GM19043 (cell line): ENCODE measurements around the gene WDR17.
"Not testable (repeated sequence)": the region's sequence is repeated elsewhere in the genome, so short reads cannot be mapped to it uniquely, and the experiment has no call there.

Experiments
- ATAC-seq: cut with Tn5 transposase; IDR thresholded peaks from one replicate; pipeline ENCODE4 v1.9.1; 2021; ENCODE audit warnings: low read depth; ENCODE audit not compliant: unreplicated experiment

WDR17 gene

GRCh38 chr4:176188654-176189053, 123.0 kb downstream of the WDR17 start:
- no peak for ATAC-seq

DNA sequence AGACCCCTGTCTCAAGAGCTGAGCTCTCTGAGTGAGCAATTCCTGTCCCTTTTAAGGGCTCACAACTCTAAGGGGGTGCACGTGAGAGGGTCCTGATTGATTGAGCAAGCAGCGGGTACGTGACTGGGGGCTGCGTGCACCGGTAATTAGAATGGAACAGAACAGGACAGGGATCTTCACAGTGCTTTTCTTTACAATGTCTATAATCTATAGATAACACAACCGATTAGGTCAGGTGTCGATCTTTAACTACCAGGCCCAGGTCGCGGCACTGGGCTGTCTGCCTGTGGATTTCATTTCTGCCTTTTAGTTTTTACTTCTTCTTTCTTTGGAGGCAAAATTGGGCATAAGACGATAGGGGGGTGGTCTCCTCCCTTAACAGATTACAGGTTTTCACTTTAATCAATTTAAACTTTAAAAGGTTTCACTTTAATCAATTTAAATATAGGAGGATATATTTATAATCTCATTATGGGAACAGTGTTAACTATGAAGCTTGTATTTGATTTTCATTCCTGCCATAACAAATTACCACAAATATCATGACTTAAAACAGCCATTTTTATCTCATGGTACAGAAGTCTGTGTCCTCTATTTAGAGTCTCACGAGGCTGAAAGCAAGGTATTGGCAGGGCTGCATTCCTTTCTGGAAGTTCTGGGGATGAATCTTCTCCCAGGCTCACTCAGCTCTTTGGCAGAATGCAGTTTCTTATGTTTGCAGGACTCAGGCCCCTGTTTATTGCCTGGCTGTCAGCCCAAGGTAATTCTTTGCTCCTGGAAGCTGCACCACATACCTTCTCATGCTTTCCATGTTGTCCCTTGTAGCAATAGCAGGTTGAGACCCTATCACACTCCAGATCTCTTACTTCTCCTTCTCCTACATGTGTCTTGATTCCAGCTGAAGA, 124.5 kb downstream of the WDR17 start:
- ATAC-seq: no peak

GRCh38 chr4:176191974-176192373, 126.3 kb downstream of the WDR17 start:
- no peak for ATAC-seq

- ATAC-seq: no peak
These were observed 127.5 kb downstream of the WDR17 start for GRCh38 chr4:176193126-176193525.

DNA sequence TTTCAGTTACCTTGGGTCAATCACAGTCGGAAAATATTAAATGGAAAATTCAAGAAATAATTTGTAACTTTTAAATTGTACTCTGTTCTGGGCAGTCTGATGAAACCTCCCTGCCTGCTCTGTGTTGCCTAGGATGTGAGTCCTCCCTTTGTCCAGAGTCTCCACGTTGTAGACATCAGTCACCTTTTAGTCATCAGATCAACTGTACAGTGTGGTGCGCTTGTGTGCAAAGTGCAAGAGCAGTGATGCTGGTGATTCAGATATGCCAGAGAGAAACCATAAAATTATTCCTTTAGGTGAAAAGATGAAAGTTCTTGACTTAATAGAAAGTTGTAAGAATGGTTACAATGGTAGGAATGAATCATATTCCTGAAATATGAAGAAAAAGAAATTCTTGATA, 128.3 kb downstream of the WDR17 start:
- ATAC-seq: no peak

DNA sequence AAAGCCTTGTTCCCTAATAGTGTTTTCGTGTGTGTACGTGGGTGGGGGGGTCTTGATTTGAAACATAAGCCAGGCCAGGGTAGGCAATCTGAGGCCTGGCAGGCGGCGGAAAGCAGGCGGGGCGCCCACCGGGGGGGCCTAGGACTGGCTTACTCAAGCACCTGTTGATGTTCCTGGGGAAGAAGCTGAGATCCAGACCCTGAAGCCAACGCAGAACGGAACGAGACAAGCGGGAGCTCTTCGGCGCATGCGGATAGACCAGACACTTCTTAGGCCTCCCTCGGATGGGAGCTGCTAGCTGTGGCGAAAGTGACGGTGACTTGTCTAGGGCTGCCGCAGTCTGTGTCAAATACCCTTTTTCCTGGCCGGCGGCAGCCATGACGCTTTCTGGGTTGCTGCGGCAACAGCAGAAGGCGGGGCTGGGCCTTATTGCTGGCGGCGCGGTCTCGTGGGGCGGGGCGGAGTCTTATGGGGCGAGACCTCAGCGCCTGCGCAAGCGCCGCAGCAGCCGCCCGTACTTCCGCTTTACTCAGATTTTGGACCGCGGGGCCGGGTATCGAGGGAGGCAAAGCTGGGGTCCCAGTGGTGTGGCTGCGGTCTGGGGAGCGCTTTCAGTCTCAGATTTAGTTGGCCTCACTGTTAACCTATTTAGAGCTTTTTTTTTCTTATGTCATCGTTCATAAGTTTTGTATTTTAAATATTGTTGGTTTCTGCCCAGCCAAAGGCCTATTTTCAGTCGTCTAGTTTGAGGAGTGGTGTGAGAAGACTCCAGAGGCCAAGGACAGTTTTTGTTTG, 129.7 kb downstream of the WDR17 start, which contains the start of gene SPATA4:
SPATA4 (minus strand) TSS at position 402 of the 795 bp plus-strand sequence; CDS start at position 379, 23 bp downstream.
- ATAC-seq: peak; percentile 98

- no peak for ATAC-seq
These were observed 132.8 kb downstream of the WDR17 start for GRCh38 chr4:176198316-176198903.

DNA sequence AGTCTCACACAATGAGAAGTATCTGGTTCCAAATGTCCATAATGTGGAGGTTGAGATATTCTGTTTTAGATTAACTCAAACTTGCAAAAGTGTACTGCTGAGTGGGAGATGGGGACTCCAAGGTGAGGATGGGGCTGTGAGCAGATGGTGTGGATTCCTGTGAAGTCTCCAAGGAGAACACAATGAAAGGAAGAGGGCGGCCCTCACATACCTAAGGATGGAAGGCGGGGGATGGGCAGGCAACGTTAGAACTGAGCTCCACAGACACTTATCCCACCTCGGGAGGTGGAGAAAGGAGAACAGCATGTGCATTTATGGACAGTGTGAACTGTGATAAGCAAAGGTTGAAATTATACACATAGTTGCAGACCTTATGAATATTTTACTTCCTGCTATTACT, 139.7 kb downstream of the WDR17 start:
- ATAC-seq: no peak

GRCh38 chr4:176207839-176208238, 142.2 kb downstream of the WDR17 start:
- ATAC-seq: no peak

DNA sequence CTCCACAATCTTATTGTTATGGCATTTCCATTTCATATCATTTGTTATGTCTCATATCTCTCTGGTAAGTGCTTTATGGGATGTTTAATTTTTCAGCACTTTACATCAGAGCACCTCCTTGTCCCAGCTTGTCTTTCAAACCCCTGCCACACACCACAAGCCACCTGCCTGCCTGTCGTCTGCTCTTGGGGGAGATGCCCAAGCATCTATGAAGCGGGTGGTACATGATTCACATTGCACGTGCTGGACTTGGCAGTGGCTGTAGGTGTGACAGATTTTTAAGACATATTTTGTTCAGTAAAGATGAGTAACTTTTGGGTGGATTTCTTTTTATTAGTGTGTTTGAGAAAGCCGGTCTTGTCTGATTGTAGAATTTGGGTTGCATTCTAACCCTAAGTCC, 143.9 kb downstream of the WDR17 start:
- ATAC-seq: no peak

- ATAC-seq: no peak
These were observed 144.5 kb downstream of the WDR17 start for GRCh38 chr4:176210101-176210500.

DNA sequence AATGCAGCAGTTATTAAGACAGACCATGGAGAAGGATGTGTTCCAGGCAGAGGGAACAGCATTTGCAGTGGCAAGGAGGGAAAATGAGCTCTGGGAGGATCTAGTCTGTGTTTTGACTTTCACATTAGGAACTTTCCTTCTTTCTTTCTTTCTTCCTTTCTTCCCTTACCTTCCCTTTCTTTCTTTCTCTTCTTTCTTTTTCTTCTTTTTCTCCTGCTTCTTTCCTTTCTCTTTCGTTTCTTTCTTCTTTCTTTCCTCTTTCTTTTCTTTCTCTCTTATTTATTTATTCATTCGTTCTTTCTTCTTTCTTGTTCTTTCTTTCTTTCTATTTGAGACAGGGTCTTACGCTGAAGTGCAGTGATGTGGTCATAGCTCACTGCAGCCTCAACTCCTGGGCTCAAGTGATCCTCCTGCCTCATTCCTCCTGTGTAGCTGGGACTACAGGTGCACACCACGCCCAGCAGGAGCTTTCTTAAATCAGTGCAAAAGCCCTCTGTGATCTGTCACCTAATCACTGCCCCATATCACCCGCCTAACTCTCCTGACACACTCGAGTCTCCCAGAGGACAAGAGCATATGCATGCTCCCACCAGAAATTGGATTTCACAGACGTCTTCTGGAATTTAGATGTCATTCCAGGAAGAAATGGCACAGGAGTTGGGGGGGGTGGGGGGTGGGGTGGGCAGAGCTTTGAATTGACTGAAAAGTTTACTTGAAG, 145.1 kb downstream of the WDR17 start:
- no peak for ATAC-seq

DNA sequence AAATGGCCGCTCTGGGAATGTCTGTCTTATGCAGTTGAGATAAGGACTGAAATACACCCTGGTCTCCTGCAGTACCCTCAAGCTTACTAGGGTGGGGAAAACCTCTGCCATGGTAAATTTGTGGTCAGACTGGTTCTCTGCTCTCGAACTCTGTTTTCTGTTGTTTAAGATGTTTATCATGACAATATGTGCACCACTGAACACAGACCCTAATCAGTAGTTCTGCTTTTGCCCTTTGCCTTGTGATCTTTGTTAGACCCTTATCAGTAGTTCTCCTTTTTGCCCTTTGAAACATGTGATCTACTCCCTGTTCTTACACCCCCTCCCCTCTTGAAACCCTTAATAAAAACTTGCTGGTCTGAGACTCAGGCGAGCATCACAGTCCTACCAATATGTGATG, 146.7 kb downstream of the WDR17 start:
- not testable (repeated sequence) for ATAC-seq

- no peak for ATAC-seq
These were observed 151.9 kb downstream of the WDR17 start for GRCh38 chr4:176217510-176217909.

GRCh38 chr4:176222149-176222548, 156.5 kb downstream of the WDR17 start:
- ATAC-seq: no peak

GRCh38 chr4:176223561-176223960, 157.9 kb downstream of the WDR17 start:
- no peak for ATAC-seq

DNA sequence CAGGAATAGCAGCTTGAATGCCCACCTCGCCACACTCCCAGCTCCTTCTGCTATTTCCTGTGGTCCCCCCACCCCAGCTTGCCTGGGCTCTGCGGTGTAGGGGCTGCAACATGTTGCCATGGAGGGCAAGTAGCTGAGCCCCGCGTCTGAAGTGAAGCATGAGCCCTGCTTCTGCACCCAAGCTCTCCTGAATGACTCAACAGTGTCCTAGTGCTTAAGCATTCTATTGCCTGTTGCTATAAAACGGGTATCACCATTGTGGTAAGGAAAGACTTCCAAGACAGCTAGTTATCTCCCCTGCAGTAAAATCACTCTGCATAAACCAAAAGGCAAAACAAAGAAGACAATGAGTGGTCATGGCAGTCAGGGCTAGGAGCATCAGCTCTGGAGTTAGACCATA, 161.1 kb downstream of the WDR17 start:
- no peak for ATAC-seq

DNA sequence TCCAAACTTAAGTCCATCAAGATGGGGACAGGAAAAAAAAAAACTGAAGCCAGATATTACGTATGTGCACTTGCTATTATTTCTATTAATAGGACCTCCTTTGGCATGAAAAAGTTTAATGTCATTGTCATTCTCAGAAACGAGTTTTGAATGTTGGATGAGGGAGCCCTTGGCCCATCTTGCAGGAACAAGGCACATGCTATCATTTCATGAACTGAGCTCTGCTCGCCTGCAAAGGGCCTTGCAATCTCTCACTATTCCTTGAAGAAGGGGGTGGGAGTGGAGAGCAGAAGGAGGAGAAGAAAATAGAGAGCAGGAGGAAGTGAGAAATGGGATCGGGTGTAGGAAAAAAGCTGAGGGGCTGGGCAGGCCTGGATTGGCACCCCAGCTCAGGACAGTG, 164.0 kb downstream of the WDR17 start:
- no peak for ATAC-seq
